ENCODE results near the gene SMG1. TPM values are rescaled to one million over a fixed set of nuclear protein-coding genes. Genes with fewer than 3 reads are reported as not detected.

Gene SMG1
- total and polyA plus RNA-seq, 4 donors = 5.3 to 70.8 (median 22.3) TPM

DNA sequence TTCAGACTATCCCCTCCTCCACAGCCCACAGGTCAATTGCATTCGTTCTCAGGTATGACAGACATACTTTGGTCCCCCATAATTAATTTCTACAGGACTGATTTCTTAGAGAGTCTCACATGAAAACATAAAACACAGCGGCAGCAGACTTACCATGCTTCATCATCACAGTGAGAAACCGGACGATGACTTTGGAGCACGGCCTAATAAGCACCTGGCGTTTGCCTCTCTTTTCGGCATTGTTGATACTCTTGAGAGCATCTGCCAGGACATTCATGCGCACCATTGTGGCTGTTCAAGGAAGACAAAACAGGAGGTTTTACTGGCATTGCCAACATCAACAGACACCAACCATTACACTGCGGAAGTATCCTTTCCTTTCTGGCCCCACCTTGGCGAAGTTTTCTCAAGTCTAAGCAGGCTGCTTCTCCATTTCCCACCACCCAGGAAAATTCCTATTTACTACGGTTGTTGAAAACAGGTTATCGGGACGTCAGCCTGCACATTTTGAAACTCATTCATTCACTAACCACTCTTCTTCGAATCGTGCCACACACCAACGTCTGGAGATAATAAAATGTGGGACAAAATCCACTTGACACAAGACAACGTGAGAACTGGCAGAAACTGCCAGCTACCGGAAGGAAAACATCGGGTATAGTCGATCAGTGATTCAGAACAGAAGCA, 137.2 kb downstream of the SMG1 start:
- peak overlapping the region; percentile 94 to 95 for H3K9ac ChIP-seq (ENCODE audit: low read depth in 1 of 2, low read length in 2 of 2)
- peak overlapping the region; percentile 55 to 64 for H3K27ac ChIP-seq (ENCODE audit: low read depth in 1 of 2, low read length in 2 of 2)
- TF ChIP-seq, protein P1, sequence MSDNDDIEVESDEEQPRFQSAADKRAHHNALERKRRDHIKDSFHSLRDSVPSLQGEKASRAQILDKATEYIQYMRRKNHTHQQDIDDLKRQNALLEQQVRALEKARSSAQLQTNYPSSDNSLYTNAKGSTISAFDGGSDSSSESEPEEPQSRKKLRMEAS (IDR thresholded peaks at IDR 0.05) = no peak
- TF ChIP-seq NR2F2 (IDR thresholded peaks at IDR 0.05) = no peak
- TF ChIP-seq, protein P2, sequence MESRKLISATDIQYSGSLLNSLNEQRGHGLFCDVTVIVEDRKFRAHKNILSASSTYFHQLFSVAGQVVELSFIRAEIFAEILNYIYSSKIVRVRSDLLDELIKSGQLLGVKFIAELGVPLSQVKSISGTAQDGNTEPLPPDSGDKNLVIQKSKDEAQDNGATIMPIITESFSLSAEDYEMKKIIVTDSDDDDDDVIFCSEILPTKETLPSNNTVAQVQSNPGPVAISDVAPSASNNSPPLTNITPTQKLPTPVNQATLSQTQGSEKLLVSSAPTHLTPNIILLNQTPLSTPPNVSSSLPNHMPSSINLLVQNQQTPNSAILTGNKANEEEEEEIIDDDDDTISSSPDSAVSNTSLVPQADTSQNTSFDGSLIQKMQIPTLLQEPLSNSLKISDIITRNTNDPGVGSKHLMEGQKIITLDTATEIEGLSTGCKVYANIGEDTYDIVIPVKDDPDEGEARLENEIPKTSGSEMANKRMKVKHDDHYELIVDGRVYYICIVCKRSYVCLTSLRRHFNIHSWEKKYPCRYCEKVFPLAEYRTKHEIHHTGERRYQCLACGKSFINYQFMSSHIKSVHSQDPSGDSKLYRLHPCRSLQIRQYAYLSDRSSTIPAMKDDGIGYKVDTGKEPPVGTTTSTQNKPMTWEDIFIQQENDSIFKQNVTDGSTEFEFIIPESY (IDR thresholded peaks at IDR 0.05) = no peak
- no peaks in the 10 kb centered on the region for H3K27me3 ChIP-seq (ENCODE audit: control insufficient read depth in 4 of 4, insufficient read depth in 4 of 4, low read length in 3 of 4)
- DNase-seq (ENCODE audit: low spot score) = no peak
- WGBS = 14% methylated on average over 20 of the region's 20 CpGs
- peaks cover 13 to 44% (median 30%) of the 10 kb centered on the region in 4 donors for H3K36me3 ChIP-seq (ENCODE audit: control insufficient read depth in 4 of 4, insufficient read depth in 3 of 4, low read depth in 1 of 4, low read length in 3 of 4)
- peak overlapping the region; percentile 65 to 97 (median 89) for H3K4me3 ChIP-seq (ENCODE audit: low read depth in 1 of 3, low read length in 3 of 3)
- no peaks in the 10 kb centered on the region for H3K9me3 ChIP-seq (ENCODE audit: control insufficient read depth in 4 of 4, low read length in 3 of 4)
- peaks cover 4 to 26% (median 21%) of the 10 kb centered on the region in 4 donors for H3K4me1 ChIP-seq (ENCODE audit: control insufficient read depth in 4 of 4, insufficient read depth in 4 of 4, low read length in 3 of 4)

DNA sequence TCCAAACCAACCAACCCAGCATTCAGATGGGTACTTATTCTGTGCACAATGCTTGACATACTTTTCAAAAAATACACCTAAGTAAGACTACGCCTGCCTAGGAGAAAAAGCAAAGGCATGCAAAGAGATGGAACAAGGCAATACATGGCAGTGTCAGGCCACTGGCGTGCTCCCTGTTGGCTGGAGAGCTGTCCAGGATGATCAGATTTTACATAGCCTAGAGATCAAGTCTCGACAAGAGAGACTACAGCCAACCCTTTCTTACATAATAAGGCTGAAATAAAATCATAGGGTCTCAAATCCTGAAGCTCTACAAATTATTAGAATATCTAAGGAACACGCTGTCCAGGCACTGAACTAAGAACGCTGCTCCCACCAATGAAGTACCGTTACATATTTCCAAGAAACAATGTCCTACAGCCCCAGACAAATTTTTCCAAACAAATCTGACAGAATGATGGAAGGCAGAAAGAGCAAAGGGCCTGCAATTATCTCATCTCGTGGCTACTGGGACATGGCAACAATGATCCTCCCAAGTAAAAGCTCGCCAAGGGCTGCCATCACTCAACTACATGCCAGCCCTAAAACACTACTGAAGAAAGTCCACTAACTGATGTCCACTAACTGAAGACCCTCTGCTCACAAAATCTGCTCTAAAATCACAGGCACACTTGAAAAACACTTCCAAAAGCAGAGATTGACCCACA, 141.1 kb downstream of the SMG1 start:
- DNase-seq (ENCODE audit: low spot score) = no peak
- peaks cover 2 to 26% (median 21%) of the 10 kb centered on the region in 4 donors for H3K4me1 ChIP-seq (ENCODE audit: control insufficient read depth in 4 of 4, insufficient read depth in 4 of 4, low read length in 3 of 4)
- H3K4me3 ChIP-seq (ENCODE audit: low read depth in 1 of 3, low read length in 3 of 3) = no peak overlapping the region
- TF ChIP-seq, protein P3, sequence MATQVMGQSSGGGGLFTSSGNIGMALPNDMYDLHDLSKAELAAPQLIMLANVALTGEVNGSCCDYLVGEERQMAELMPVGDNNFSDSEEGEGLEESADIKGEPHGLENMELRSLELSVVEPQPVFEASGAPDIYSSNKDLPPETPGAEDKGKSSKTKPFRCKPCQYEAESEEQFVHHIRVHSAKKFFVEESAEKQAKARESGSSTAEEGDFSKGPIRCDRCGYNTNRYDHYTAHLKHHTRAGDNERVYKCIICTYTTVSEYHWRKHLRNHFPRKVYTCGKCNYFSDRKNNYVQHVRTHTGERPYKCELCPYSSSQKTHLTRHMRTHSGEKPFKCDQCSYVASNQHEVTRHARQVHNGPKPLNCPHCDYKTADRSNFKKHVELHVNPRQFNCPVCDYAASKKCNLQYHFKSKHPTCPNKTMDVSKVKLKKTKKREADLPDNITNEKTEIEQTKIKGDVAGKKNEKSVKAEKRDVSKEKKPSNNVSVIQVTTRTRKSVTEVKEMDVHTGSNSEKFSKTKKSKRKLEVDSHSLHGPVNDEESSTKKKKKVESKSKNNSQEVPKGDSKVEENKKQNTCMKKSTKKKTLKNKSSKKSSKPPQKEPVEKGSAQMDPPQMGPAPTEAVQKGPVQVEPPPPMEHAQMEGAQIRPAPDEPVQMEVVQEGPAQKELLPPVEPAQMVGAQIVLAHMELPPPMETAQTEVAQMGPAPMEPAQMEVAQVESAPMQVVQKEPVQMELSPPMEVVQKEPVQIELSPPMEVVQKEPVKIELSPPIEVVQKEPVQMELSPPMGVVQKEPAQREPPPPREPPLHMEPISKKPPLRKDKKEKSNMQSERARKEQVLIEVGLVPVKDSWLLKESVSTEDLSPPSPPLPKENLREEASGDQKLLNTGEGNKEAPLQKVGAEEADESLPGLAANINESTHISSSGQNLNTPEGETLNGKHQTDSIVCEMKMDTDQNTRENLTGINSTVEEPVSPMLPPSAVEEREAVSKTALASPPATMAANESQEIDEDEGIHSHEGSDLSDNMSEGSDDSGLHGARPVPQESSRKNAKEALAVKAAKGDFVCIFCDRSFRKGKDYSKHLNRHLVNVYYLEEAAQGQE (IDR thresholded peaks at IDR 0.05) = no peak
- peak; percentile 41 for TF ChIP-seq NR2F2 (IDR thresholded peaks at IDR 0.05)
- WGBS = 83% methylated on average over 8 of the region's 8 CpGs
- H3K9me3 ChIP-seq (ENCODE audit: control insufficient read depth in 4 of 4, low read length in 3 of 4) = no peaks in the 10 kb centered on the region
- peaks cover 20 to 53% (median 37%) of the 10 kb centered on the region in 4 donors for H3K36me3 ChIP-seq (ENCODE audit: control insufficient read depth in 4 of 4, insufficient read depth in 3 of 4, low read depth in 1 of 4, low read length in 3 of 4)
- no peak overlapping the region for H3K9ac ChIP-seq (ENCODE audit: low read depth in 1 of 2, low read length in 2 of 2)
- H3K27ac ChIP-seq (ENCODE audit: low read depth in 1 of 2, low read length in 2 of 2) = no peak overlapping the region
- no peaks in the 10 kb centered on the region for H3K27me3 ChIP-seq (ENCODE audit: control insufficient read depth in 4 of 4, insufficient read depth in 4 of 4, low read length in 3 of 4)

DNA sequence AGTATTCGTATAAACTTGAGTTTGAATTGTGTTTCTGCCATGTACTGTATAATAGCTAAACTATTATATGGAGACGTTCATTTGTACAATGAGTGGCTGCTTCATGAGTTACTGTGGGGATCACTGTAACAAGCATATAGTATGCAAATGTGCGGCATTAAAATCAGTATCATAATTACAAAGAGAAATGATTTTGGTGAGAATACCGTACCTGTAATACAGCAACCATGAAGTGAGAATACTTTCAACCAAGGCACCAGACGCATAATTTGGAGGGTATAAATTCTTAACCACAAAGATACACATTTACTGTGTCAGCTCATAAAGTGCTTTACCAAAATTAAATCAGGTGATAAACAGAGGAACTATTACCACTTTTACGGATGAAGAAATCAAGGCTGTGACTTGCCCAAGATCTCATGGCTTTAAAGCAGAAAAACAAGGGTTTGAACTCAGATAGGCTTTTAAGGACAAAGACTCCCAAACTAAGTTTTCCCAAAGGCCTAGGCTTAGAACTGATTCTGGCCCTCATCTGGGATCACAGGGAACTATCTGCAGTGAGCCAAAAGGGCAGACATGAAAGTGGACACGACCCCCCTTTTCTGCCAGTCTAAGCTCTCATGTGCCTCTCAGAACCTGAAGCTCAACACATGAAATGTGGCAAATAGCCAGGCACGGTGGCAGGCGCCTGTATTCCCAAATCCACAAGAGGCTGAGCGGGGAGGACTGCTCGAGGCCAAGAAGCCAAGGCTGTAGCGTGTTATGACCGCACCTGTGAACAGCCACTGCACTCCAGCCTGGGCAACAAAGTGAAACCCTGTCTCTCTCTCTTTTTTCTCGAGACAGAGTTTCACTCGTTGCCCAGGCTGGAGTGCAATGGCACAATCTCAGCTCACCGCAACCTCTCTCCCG, 142.5 kb downstream of the SMG1 start:
- H3K27ac ChIP-seq (ENCODE audit: low read depth in 1 of 2, low read length in 2 of 2) = no peak overlapping the region
- no peak overlapping the region for H3K4me3 ChIP-seq (ENCODE audit: low read depth in 1 of 3, low read length in 3 of 3)
- WGBS = 92% methylated on average over 17 of the region's 17 CpGs
- no peaks in the 10 kb centered on the region for H3K9me3 ChIP-seq (ENCODE audit: control insufficient read depth in 4 of 4, low read length in 3 of 4)
- peaks cover 20 to 53% (median 36%) of the 10 kb centered on the region in 4 donors for H3K36me3 ChIP-seq (ENCODE audit: control insufficient read depth in 4 of 4, insufficient read depth in 3 of 4, low read depth in 1 of 4, low read length in 3 of 4)
- peaks cover 2 to 18% (median 16%) of the 10 kb centered on the region in 4 donors for H3K4me1 ChIP-seq (ENCODE audit: control insufficient read depth in 4 of 4, insufficient read depth in 4 of 4, low read length in 3 of 4)
- no peak for DNase-seq (ENCODE audit: low spot score)
- H3K27me3 ChIP-seq (ENCODE audit: control insufficient read depth in 4 of 4, insufficient read depth in 4 of 4, low read length in 3 of 4) = no peaks in the 10 kb centered on the region
- H3K9ac ChIP-seq (ENCODE audit: low read depth in 1 of 2, low read length in 2 of 2) = no peak overlapping the region
- no peak for TF ChIP-seq HNF4G (IDR thresholded peaks at IDR 0.05)
- no peak for TF ChIP-seq RXRA (IDR thresholded peaks at IDR 0.05)
- TF ChIP-seq, protein P4, sequence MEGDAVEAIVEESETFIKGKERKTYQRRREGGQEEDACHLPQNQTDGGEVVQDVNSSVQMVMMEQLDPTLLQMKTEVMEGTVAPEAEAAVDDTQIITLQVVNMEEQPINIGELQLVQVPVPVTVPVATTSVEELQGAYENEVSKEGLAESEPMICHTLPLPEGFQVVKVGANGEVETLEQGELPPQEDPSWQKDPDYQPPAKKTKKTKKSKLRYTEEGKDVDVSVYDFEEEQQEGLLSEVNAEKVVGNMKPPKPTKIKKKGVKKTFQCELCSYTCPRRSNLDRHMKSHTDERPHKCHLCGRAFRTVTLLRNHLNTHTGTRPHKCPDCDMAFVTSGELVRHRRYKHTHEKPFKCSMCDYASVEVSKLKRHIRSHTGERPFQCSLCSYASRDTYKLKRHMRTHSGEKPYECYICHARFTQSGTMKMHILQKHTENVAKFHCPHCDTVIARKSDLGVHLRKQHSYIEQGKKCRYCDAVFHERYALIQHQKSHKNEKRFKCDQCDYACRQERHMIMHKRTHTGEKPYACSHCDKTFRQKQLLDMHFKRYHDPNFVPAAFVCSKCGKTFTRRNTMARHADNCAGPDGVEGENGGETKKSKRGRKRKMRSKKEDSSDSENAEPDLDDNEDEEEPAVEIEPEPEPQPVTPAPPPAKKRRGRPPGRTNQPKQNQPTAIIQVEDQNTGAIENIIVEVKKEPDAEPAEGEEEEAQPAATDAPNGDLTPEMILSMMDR (IDR thresholded peaks at IDR 0.05; ENCODE audit: low read depth, low read length, missing input control) = no peak
- no peak for TF ChIP-seq HNF4A (conservative IDR thresholded peaks at IDR 0.05)
- TF ChIP-seq, protein P3 (IDR thresholded peaks at IDR 0.05) = no peak
- TF ChIP-seq, protein P5, sequence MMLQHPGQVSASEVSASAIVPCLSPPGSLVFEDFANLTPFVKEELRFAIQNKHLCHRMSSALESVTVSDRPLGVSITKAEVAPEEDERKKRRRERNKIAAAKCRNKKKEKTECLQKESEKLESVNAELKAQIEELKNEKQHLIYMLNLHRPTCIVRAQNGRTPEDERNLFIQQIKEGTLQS (IDR thresholded peaks at IDR 0.05) = no peak
- TF ChIP-seq FOXA1 (IDR thresholded peaks at IDR 0.05) = no peak
